Amniotic stem cell (primary cell): ENCODE data around the gene PNPLA5.
A peak's percentile ranks its signal among the peaks of the same experiment; 100 is the strongest.

Experiments used
- DNase-seq: peaks from one replicate; lab custom pipeline; 2025; lab: John Stamatoyannopoulos, UW

PNPLA5 gene

GRCh38 chr22:43901976-43902643 is 10.3 kb upstream of the PNPLA5 start:
- DNase-seq, result peak; percentile 9

- no peak for DNase-seq
These were observed 8.4 kb upstream of the PNPLA5 start for GRCh38 chr22:43900206-43900605.

GRCh38 chr22:43897751-43898261 is 6.0 kb upstream of the PNPLA5 start:
- DNase-seq, result peak; percentile 38

- DNase-seq, result no peak
These were observed 4.3 kb upstream of the PNPLA5 start for GRCh38 chr22:43895986-43896645.

- DNase-seq, result no peak
These were observed 2.3 kb upstream of the PNPLA5 start for GRCh38 chr22:43894122-43894521.

GRCh38 chr22:43893266-43893665 is 1.5 kb upstream of the PNPLA5 start:
- no peak for DNase-seq

- no peak for DNase-seq
These were observed 526 bp upstream of the PNPLA5 start for GRCh38 chr22:43892183-43892894.

- no peak for DNase-seq
These were observed 897 bp downstream of the PNPLA5 start for GRCh38 chr22:43890901-43891331.

- DNase-seq, result peak; percentile 3
These were observed 2.0 kb downstream of the PNPLA5 start for GRCh38 chr22:43889860-43890253.

GRCh38 chr22:43889201-43889859 is 2.5 kb downstream of the PNPLA5 start:
- no peak for DNase-seq

- no peak for DNase-seq
These were observed 3.1 kb downstream of the PNPLA5 start for GRCh38 chr22:43888740-43889139.

GRCh38 chr22:43887391-43887790 is 4.4 kb downstream of the PNPLA5 start:
- DNase-seq, result no peak

- no peak for DNase-seq
These were observed 5.6 kb downstream of the PNPLA5 start for GRCh38 chr22:43886231-43886630.

GRCh38 chr22:43885786-43886185 is 6.0 kb downstream of the PNPLA5 start:
- DNase-seq, result no peak

- no peak for DNase-seq
These were observed 6.5 kb downstream of the PNPLA5 start for GRCh38 chr22:43885319-43885671.

- DNase-seq, result peak; percentile 12
These were observed 7.1 kb downstream of the PNPLA5 start for GRCh38 chr22:43884600-43885318.

GRCh38 chr22:43883719-43884415 is 7.9 kb downstream of the PNPLA5 start:
- no peak for DNase-seq

GRCh38 chr22:43883012-43883661 is 8.7 kb downstream of the PNPLA5 start:
- DNase-seq, result peak; percentile 44

GRCh38 chr22:43882122-43882767 is 9.6 kb downstream of the PNPLA5 start:
- DNase-seq, result no peak
